Stimulated activated CD8-positive, alpha-beta memory T cell treated with anti-CD3 and anti-CD28 coated beads, Interleukin-2, amount 100 ng/mL, for 48 hours (primary cell): ENCODE data around the gene BAX.

Experiments used
- DNase-seq, 2 donors: peaks; one replicate each; pipeline ENCODE4 v3.0.0-alpha.2; 2020; ENCODE audit warnings: low read depth in 2 of 2

Gene BAX

DNA sequence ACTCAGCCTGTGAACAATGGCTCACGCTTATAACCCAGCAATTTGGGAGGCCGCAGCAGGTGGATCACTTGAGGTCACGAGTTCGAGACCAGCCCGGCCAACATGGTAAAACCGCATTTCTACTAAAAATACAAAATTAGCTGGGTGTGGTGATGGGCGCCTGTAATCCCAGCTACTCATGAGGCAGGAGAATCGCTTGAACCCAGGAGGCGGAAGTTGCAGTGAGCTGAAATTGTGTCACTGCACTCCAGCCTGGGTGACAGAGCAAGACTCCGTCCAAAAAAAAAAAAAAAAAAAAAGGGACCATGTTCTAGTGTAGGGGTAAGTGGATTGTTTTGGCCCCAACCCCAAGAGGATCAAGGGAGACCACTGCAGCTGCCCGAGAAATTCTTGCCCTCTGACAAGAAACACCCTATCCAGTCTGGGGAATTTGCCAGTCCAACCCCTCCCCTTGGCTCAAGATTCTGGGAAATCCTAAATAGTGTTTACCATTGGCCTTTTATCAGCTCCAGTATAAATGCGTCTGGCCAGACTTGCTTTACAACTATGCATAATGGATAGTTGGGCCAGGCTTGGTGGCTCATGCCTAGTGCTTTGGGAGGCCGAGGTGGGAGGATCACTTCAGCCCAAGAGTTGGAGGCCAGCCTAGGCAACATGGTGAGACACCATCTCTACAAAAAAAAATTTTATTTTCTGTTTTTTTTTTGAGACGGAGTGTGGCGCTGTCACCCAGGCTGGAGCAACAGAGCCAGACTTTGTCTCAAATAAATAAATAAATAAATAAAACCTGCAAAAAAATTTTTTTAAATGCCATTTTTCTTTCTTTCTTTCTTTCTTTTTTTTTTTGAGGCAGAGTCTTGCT is 26.3 kb upstream of the BAX start:
- no peak for DNase-seq

DNA sequence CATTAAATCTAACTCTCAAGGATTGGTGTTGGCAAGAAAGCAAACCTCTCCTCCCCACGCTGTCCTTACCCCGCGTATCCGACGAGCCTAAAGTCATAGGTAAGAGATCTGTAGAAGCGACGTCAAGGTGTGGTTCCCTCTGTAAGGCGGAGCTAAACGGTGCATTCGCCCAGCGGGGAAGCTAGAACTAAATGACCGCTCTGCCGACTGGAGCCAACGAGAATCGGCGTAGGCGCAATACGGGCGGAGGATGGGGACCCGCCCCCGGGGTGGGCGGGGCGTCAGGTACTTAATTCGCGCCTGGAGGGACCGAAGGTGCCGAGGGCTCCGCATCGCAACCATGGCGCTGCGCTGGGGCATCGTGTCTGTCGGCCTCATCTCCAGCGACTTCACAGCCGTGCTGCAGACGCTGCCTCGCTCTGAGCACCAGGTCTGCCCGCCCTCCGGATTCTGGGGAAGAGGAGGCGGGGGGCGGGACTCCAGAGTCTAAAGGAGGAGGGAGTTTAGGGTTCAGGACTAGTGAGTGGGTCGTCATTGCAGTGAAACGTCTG is 21.2 kb upstream of the BAX start, which contains the start of gene DHDH:
Gene DHDH, plus strand, starts transcription at position 318 of the 551 bp plus-strand sequence. Its CDS starts 23 bp downstream, at position 341.
- peak; percentile 61 to 73 for DNase-seq

GRCh38 chr19:48934837-48935236 is 19.8 kb upstream of the BAX start:
- DNase-seq: no peak

GRCh38 chr19:48935864-48936263 is 18.8 kb upstream of the BAX start:
- no peak for DNase-seq

- no peak for DNase-seq
These were observed 16.4 kb upstream of the BAX start for GRCh38 chr19:48938256-48938655.

GRCh38 chr19:48940902-48941301 is 13.8 kb upstream of the BAX start:
- no peak for DNase-seq

DNA sequence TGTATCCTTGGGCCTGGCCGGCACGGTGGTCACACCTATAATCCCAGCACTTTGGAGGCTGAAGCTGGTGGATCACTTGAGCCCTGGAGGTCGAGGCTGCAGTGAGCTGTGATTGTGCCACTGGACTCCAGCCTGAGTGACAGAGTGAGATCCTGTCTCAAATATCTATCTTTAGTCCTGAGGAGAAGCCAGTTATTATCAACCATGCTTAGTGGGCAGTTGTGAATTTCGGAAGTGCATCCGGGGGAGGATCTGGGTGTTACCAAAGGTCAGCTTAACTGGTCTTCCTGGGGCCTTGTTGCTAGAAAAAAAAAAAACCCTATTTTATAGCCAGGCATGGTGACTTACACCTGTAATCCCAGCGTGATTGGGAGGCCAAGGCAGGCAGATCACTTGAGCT is 11.6 kb upstream of the BAX start:
- no peak for DNase-seq

- no peak for DNase-seq
These were observed 9.3 kb upstream of the BAX start for GRCh38 chr19:48945415-48945814.

DNA sequence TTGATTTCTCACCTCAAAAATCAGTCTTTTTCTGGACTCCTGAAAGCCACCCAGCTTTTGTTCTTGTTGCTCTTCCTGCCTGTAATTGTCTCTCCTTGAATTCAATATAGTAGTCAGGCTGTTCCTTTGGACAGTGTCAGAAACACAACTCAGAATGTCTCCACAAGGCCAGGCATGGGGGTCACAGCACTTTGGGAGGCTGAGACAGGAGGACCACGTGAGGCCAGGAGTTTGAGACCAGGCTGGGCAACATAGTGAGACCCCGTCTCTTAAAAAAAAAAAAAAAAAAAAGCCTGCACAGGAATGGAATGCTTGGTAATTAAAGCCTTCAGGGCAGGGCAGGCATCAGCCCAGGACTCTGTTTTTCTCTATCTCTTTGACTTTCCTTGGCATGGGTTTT is 8.9 kb upstream of the BAX start:
- DNase-seq: no peak

GRCh38 chr19:48946463-48947257 is 8.0 kb upstream of the BAX start:
- DNase-seq: no peak

- no peak for DNase-seq
These were observed 7.5 kb upstream of the BAX start for GRCh38 chr19:48947258-48947542.

GRCh38 chr19:48950159-48950558 is 4.5 kb upstream of the BAX start:
- no peak for DNase-seq

DNA sequence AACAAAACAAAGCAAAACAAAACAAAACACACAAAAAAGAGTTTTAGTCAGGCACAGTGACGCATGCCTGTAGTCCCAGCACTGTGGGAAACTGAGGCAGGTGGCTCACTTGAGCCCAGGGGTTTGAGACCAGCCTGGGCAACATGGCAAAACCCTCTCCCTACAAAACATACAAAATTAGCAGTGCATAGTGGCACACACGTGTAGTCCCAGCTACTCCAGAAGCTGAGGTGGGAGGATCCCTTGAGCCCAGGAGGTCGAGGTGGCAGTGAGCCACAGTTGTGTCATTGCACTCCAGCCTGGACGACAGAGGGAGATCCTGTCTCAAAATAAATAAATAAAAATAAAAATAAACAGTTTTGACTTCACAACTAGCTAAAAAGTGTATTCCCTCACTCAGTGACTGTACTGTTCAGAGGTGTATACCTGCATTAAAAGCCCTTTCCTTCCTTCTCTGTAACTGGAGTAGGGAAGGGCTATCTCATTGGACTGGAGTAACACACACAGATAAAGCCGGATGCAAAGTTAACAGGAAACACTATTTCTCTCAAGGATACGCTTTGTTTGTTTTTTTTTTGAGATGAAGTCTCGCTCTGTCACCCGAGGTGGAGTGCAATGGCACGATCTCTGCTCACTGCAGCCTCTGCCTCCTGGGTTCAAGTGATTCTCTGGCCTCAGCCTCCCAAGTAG is 3.7 kb upstream of the BAX start:
- no peak for DNase-seq

GRCh38 chr19:48953141-48953540 is 1.5 kb upstream of the BAX start:
- DNase-seq: no peak

GRCh38 chr19:48953990-48954594 is 583 bp upstream of the BAX start:
- DNase-seq: no peak

GRCh38 chr19:48955308-48955958 is 758 bp downstream of the BAX start:
- DNase-seq: no peak

- no peak for DNase-seq
These were observed 3.3 kb downstream of the BAX start for GRCh38 chr19:48958006-48958405.

GRCh38 chr19:48959341-48960239 is 4.9 kb downstream of the BAX start:
- no peak for DNase-seq

- no peak for DNase-seq
These were observed 6.5 kb downstream of the BAX start for GRCh38 chr19:48961051-48961649.

- DNase-seq: no peak
These were observed 7.0 kb downstream of the BAX start for GRCh38 chr19:48961673-48962028.
